ENCODE results near the gene C9orf152. TPM values are rescaled to one million over a fixed set of nuclear protein-coding genes. Genes with fewer than 3 reads are reported as not detected.

C9orf152 gene
- total RNA-seq, 1 experiment from 2014 or later, result not detected

DNA sequence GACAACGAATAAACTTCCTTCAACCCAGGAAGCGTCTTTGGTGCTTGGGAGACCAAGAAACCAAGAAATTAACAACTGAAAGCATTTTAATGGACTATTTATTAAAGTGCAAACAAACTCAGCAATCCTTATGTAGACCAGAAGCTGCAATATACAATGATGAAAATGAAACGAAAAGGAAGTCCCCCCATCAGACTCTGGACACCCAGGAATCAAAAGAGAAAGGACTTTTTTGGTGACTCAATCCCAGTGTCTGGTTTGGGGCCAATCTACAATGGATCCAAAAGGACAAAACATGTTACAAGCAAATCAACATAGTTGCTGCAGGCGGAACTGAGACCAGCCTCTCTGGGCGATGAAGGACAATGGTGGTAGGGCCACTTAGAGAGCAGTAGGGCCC is 39.5 kb downstream of the C9orf152 start:
- BruUV-seq (replicated peaks), result no TSS peak
- no peak overlapping the region for H3K4me3 ChIP-seq (ENCODE audit: low read depth, low read length, poor library complexity, severe bottlenecking)
- no peaks in the 10 kb centered on the region for H3K4me1 ChIP-seq (ENCODE audit: insufficient read depth, low read length, poor library complexity, severe bottlenecking)
- ChIA-PET POLR2A (ENCODE audit: low non-redundant PET) (no interaction called here), CTCF (no interaction called here)
- H3K9me3 ChIP-seq (ENCODE audit: low read depth, low read length, poor library complexity, severe bottlenecking), result no peaks in the 10 kb centered on the region
- no peak overlapping the region for H3K27ac ChIP-seq (ENCODE audit: low read depth, low read length, poor library complexity, severe bottlenecking)
- no peak for DNase-seq (ENCODE audit: low spot score)
- intact Hi-C loops (cut with micrococcal nuclease; ENCODE audit: unreplicated experiment), result no loop called here
- no peaks in the 10 kb centered on the region for H3K27me3 ChIP-seq (replicated peaks; ENCODE audit: insufficient read depth, low read depth, low read length, poor library complexity)
- TF ChIP-seq, protein P1, sequence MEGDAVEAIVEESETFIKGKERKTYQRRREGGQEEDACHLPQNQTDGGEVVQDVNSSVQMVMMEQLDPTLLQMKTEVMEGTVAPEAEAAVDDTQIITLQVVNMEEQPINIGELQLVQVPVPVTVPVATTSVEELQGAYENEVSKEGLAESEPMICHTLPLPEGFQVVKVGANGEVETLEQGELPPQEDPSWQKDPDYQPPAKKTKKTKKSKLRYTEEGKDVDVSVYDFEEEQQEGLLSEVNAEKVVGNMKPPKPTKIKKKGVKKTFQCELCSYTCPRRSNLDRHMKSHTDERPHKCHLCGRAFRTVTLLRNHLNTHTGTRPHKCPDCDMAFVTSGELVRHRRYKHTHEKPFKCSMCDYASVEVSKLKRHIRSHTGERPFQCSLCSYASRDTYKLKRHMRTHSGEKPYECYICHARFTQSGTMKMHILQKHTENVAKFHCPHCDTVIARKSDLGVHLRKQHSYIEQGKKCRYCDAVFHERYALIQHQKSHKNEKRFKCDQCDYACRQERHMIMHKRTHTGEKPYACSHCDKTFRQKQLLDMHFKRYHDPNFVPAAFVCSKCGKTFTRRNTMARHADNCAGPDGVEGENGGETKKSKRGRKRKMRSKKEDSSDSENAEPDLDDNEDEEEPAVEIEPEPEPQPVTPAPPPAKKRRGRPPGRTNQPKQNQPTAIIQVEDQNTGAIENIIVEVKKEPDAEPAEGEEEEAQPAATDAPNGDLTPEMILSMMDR (conservative IDR thresholded peaks at IDR 0.05; ENCODE audit: low read depth, low read length), result no peak
- TF ChIP-seq EZH2 (IDR thresholded peaks at IDR 0.05; ENCODE audit: borderline replicate concordance, low read depth, low read length, poor library complexity, severe bottlenecking), result no peak
- H3K36me3 ChIP-seq (ENCODE audit: insufficient read depth, low read length, poor library complexity, severe bottlenecking), result no peaks in the 10 kb centered on the region

DNA sequence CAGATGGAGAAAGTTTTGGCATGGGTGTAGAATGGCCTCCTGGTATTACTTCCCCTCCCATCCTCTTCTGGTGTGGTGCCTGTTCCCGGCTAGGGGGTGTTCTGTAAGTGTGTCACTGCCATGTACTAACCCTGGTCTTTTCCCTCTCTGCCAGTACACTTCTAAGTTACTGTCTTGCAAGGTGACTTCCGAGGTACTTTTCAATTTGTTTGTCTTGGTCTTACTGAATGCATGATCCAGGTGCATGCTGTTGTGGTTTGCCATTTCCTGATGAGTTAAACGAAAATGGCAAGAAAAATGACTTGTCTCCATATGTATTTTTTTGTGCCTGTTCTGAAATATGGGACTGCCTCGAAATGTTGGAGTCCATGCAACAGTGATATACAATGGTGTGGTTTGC is 46.0 kb downstream of the C9orf152 start:
- CTCF ChIA-PET, result no interaction called here
- intact Hi-C loops (cut with micrococcal nuclease; ENCODE audit: unreplicated experiment), result no loop called here
- no peaks in the 10 kb centered on the region for H3K27me3 ChIP-seq (replicated peaks; ENCODE audit: insufficient read depth, low read depth, low read length, poor library complexity)

DNA sequence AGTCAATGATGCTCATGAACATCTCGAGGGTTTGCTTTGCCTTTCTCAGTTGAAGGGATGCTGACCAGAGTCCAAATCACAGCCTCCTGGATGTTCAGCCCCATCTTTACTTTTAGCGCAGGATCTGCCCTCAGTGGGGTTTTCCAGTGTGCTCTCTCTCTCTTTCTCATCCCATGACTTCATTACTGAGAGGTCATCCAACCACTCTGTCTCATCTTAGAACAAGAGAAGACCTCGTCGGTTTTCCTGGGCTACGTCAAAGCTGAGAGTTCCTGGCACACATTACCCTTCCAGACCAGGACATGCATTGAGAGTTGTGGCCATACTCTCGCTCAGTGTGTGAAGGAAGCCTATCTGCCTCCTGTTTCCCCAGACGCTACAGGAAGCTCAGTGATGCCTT is 47.3 kb downstream of the C9orf152 start:
- no peak for DNase-seq (ENCODE audit: low spot score)
- BruUV-seq (replicated peaks), result no TSS peak
- Histone ChIP-seq H3K36me3 (ENCODE audit: insufficient read depth, low read length, poor library complexity, severe bottlenecking) (no peaks in the 10 kb centered on the region), H3K9me3 (ENCODE audit: low read depth, low read length, poor library complexity, severe bottlenecking) (no peaks in the 10 kb centered on the region), H3K4me1 (ENCODE audit: insufficient read depth, low read length, poor library complexity, severe bottlenecking) (no peaks in the 10 kb centered on the region), H3K4me3 (ENCODE audit: low read depth, low read length, poor library complexity, severe bottlenecking) (no peak overlapping the region), H3K27ac (ENCODE audit: low read depth, low read length, poor library complexity, severe bottlenecking) (no peak overlapping the region), H3K27me3 (replicated peaks; ENCODE audit: insufficient read depth, low read depth, low read length, poor library complexity) (no peaks in the 10 kb centered on the region)
- TF ChIP-seq EZH2 (IDR thresholded peaks at IDR 0.05; ENCODE audit: borderline replicate concordance, low read depth, low read length, poor library complexity, severe bottlenecking), result no peak
- intact Hi-C loops (cut with micrococcal nuclease; ENCODE audit: unreplicated experiment), result no loop called here
- ChIA-PET CTCF (no interaction called here), POLR2A (ENCODE audit: low non-redundant PET) (no interaction called here)

More for the DNA sequence above, 46.0 kb downstream of the C9orf152 start:
- TF ChIP-seq, protein P1 (conservative IDR thresholded peaks at IDR 0.05; ENCODE audit: low read depth, low read length), result no peak
- TF ChIP-seq EZH2 (IDR thresholded peaks at IDR 0.05; ENCODE audit: borderline replicate concordance, low read depth, low read length, poor library complexity, severe bottlenecking), result no peak
- Histone ChIP-seq H3K4me3 (ENCODE audit: low read depth, low read length, poor library complexity, severe bottlenecking) (no peak overlapping the region), H3K4me1 (ENCODE audit: insufficient read depth, low read length, poor library complexity, severe bottlenecking) (no peaks in the 10 kb centered on the region), H3K9me3 (ENCODE audit: low read depth, low read length, poor library complexity, severe bottlenecking) (no peaks in the 10 kb centered on the region), H3K36me3 (ENCODE audit: insufficient read depth, low read length, poor library complexity, severe bottlenecking) (no peaks in the 10 kb centered on the region), H3K27ac (ENCODE audit: low read depth, low read length, poor library complexity, severe bottlenecking) (no peak overlapping the region)
- POLR2A ChIA-PET (ENCODE audit: low non-redundant PET), result no interaction called here
- no peak for DNase-seq (ENCODE audit: low spot score)
- BruUV-seq (replicated peaks), result no TSS peak

DNA sequence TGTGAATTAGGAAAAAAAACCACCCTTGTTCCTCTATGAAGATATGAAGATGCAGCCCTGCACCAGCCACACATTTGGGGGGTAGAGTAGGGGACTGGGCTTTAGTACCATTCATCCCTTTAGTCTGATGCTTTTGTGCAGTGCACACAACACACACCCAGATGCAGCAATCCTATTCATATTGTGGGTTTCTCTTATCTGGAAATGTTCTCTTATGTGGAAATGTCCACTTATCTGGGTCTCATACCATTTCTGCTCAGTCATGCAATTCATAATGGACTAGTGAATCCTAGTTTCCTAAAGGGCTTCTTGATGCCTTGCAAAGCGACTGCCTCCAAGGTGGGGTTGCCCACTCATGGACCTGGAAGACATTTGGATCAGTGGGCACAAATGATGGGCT is 47.8 kb downstream of the C9orf152 start:
- ChIA-PET CTCF (no interaction called here), POLR2A (ENCODE audit: low non-redundant PET) (no interaction called here)
- intact Hi-C loops (cut with micrococcal nuclease; ENCODE audit: unreplicated experiment), result no loop called here
- Histone ChIP-seq H3K36me3 (ENCODE audit: insufficient read depth, low read length, poor library complexity, severe bottlenecking) (no peaks in the 10 kb centered on the region), H3K4me1 (ENCODE audit: insufficient read depth, low read length, poor library complexity, severe bottlenecking) (no peaks in the 10 kb centered on the region), H3K27me3 (replicated peaks; ENCODE audit: insufficient read depth, low read depth, low read length, poor library complexity) (no peaks in the 10 kb centered on the region), H3K4me3 (ENCODE audit: low read depth, low read length, poor library complexity, severe bottlenecking) (no peak overlapping the region), H3K9me3 (ENCODE audit: low read depth, low read length, poor library complexity, severe bottlenecking) (no peaks in the 10 kb centered on the region), H3K27ac (ENCODE audit: low read depth, low read length, poor library complexity, severe bottlenecking) (no peak overlapping the region)
- DNase-seq (ENCODE audit: low spot score), result no peak
- TF ChIP-seq EZH2 (IDR thresholded peaks at IDR 0.05; ENCODE audit: borderline replicate concordance, low read depth, low read length, poor library complexity, severe bottlenecking), result no peak
- TF ChIP-seq, protein P1 (conservative IDR thresholded peaks at IDR 0.05; ENCODE audit: low read depth, low read length), result no peak
- BruUV-seq (replicated peaks), result no TSS peak

Data from A673 (cell line).